Neural cell (in vitro differentiated cells): ENCODE data around the gene STX1B. TPM values are rescaled to one million over a fixed set of nuclear protein-coding genes. Genes with fewer than 3 reads are reported as not detected.

Experiments used
- H2AFZ ChIP-seq: fragments of 200-600, 300-800 bp; sonication (generic), shearing (Covaris generic); 2 replicates; pipeline ENCODE4 v1.6.0; 2014; ENCODE audit warnings: low read depth, mild to moderate bottlenecking, antibody characterized with exemption, low read length, moderate library complexity
- H3F3A ChIP-seq: fragments of 200-600 bp; shearing (Covaris generic); 2 replicates; pipeline ENCODE4 v1.6.1; 2016; ENCODE audit warnings: mild to moderate bottlenecking, moderate library complexity, mixed read lengths, antibody characterized with exemption, low read length; ENCODE audit not compliant: insufficient read depth, poor library complexity, severe bottlenecking
- H3K27ac ChIP-seq: fragments of 200-600, 300-800 bp; sonication (generic), shearing (Covaris generic); 2 replicates; pipeline ENCODE4 v1.5.1; 2014; ENCODE audit warnings: mild to moderate bottlenecking, low read length, moderate library complexity
- H3K27me3 ChIP-seq: fragments of 300-800, 200-600 bp; sonication (generic), shearing (Covaris generic); 2 replicates; pipeline ENCODE4 v1.6.0; 2014; ENCODE audit warnings: mild to moderate bottlenecking, low read depth, low read length, moderate library complexity; ENCODE audit not compliant: insufficient read depth
- H3K36me3 ChIP-seq: fragments of 300-800, 200-600 bp; sonication (generic), shearing (Covaris generic); 2 replicates; pipeline ENCODE4 v1.5.1; 2014; ENCODE audit warnings: mild to moderate bottlenecking, antibody characterized with exemption, low read length, moderate library complexity; ENCODE audit not compliant: insufficient read depth
- H3K4me2 ChIP-seq: fragments of 300-800, 200-600 bp; sonication (generic), shearing (Covaris generic); 2 replicates; pipeline ENCODE4 v1.6.0; 2014; ENCODE audit warnings: mild to moderate bottlenecking, low read length
- H3K4me3 ChIP-seq: fragments of 300-800, 200-600 bp; sonication (generic), shearing (Covaris generic); 2 replicates; pipeline ENCODE4 v1.5.1; 2014; ENCODE audit warnings: mild to moderate bottlenecking, low read length, moderate library complexity
- H3K79me2 ChIP-seq: fragments of 200-600 bp; shearing (Covaris generic); replicated peaks from 2 replicates; pipeline ENCODE4 v1.6.0; 2014; ENCODE audit warnings: mild to moderate bottlenecking, low read length, moderate library complexity; ENCODE audit not compliant: insufficient read depth
- H3K9ac ChIP-seq: fragments of 300-800, 200-600 bp; sonication (generic), shearing (Covaris generic); 2 replicates; pipeline ENCODE4 v1.6.1; 2016; ENCODE audit warnings: mild to moderate bottlenecking, low read length, mixed read lengths
- H3K9me2 ChIP-seq: fragments of 200-600 bp; shearing (Covaris generic); 2 replicates; pipeline ENCODE4 v1.6.1; 2016; ENCODE audit warnings: mild to moderate bottlenecking, low read length, mixed read lengths; ENCODE audit not compliant: insufficient read depth
- H3K9me3 ChIP-seq: fragments of 200-600, 300-800 bp; sonication (generic), shearing (Covaris generic); 2 replicates; pipeline ENCODE4 v1.6.1; 2016; ENCODE audit warnings: mild to moderate bottlenecking, mixed run types, low read length, moderate library complexity, mixed read lengths
- H4K20me1 ChIP-seq: fragments of 200-600 bp; shearing (Covaris generic); 2 replicates; pipeline ENCODE4 v1.6.1; 2016; ENCODE audit warnings: mild to moderate bottlenecking, mixed run types; ENCODE audit not compliant: insufficient read depth
- CTCF ChIP-seq: fragments of 450-650 bp; IDR thresholded peaks from 2 replicates; pipeline ENCODE4 v1.5.1; 2014; ENCODE audit warnings: antibody characterized with exemption, mild to moderate bottlenecking, moderate library complexity; ENCODE audit not compliant: poor library complexity, severe bottlenecking
- EP300 ChIP-seq: fragments of 450-650 bp; conservative IDR thresholded peaks from 2 replicates; pipeline ENCODE4 v1.6.1; 2014; ENCODE audit warnings: antibody characterized with exemption, mild to moderate bottlenecking, moderate library complexity; ENCODE audit not compliant: poor library complexity, severe bottlenecking
- EZH2 ChIP-seq: fragments of 200-600, 300-800 bp; shearing (Covaris generic), sonication (generic); IDR thresholded peaks from 2 replicates; pipeline ENCODE4 v1.6.1; 2014; ENCODE audit warnings: antibody characterized with exemption, low read length, borderline replicate concordance, mild to moderate bottlenecking; ENCODE audit not compliant: insufficient read depth, poor library complexity, severe bottlenecking
- MXI1 ChIP-seq: fragments of 450-650 bp; conservative IDR thresholded peaks from 2 replicates; pipeline ENCODE4 v1.6.1; 2014; ENCODE audit warnings: antibody characterized with exemption, mild to moderate bottlenecking; ENCODE audit not compliant: poor library complexity, severe bottlenecking
- POLR2AphosphoS5 ChIP-seq: IDR thresholded peaks from 2 replicates; pipeline ENCODE4 v1.6.1; 2012
- RAD21 ChIP-seq: fragments of 450-650 bp; conservative IDR thresholded peaks from 2 replicates; pipeline ENCODE4 v1.6.1; 2014; ENCODE audit warnings: antibody characterized with exemption, mild to moderate bottlenecking, moderate library complexity
- REST ChIP-seq: IDR thresholded peaks from 2 replicates; pipeline ENCODE4 v1.6.1; 2012; ENCODE audit warnings: borderline replicate concordance
- SMC3 ChIP-seq: fragments of 450-650 bp; conservative IDR thresholded peaks from 2 replicates; pipeline ENCODE4 v1.6.1; 2014; ENCODE audit warnings: antibody characterized with exemption, mild to moderate bottlenecking, moderate library complexity; ENCODE audit not compliant: poor library complexity
- TAF1 ChIP-seq: IDR thresholded peaks from 2 replicates; pipeline ENCODE4 v1.6.1; 2012; ENCODE audit warnings: low read depth
- polyA plus RNA-seq: library from polyadenylated mRNA; depleted of rRNA; stranded (reverse); fragments of >200 nt; gene quantifications from 2 replicates; pipeline ENCODE4 v1.2.3, GENCODE V29; 2014

Gene STX1B
- polyA plus RNA-seq, 1 donor from 2014 or later = 4.5 TPM

- H3K27ac ChIP-seq = no peak overlapping the region
- H3K27me3 ChIP-seq = no peaks in the 10 kb centered on the region
- H3K36me3 ChIP-seq = no peaks in the 10 kb centered on the region
- H2AFZ ChIP-seq = no peak overlapping the region
- no peaks in the 10 kb centered on the region for H3K9me2 ChIP-seq
- H3K4me2 ChIP-seq = no peak overlapping the region
- no peaks in the 10 kb centered on the region for H3K9me3 ChIP-seq
- H3K9ac ChIP-seq = no peak overlapping the region
- H3K4me3 ChIP-seq = no peak overlapping the region
- H4K20me1 ChIP-seq = no peaks in the 10 kb centered on the region
- no peaks in the 10 kb centered on the region for H3F3A ChIP-seq
- H3K79me2 ChIP-seq = peaks cover 14% of the 10 kb centered on the region
- TF ChIP-seq TAF1 (no peak), REST (no peak), POLR2AphosphoS5 (no peak), MXI1 (no peak), EZH2 (no peak), RAD21 (no peak), CTCF (no peak)
Measured at GRCh38 chr16:31007684-31008083, 2.8 kb downstream of the STX1B start.

- H4K20me1 ChIP-seq = no peaks in the 10 kb centered on the region
- H3K36me3 ChIP-seq = no peaks in the 10 kb centered on the region
- H3K27ac ChIP-seq = no peak overlapping the region
- no peak overlapping the region for H3K4me2 ChIP-seq
- no peak overlapping the region for H2AFZ ChIP-seq
- H3K4me3 ChIP-seq = no peak overlapping the region
- no peaks in the 10 kb centered on the region for H3F3A ChIP-seq
- no peaks in the 10 kb centered on the region for H3K9me3 ChIP-seq
- no peaks in the 10 kb centered on the region for H3K9me2 ChIP-seq
- no peaks in the 10 kb centered on the region for H3K27me3 ChIP-seq
- H3K9ac ChIP-seq = no peak overlapping the region
- peaks cover 14% of the 10 kb centered on the region for H3K79me2 ChIP-seq
- TF ChIP-seq POLR2AphosphoS5 (no peak), REST (no peak), EZH2 (no peak), MXI1 (no peak), SMC3 (no peak), RAD21 (no peak), CTCF (no peak), TAF1 (no peak), EP300 (no peak)
Measured at GRCh38 chr16:31006589-31006988, 3.8 kb downstream of the STX1B start.
